ENCODE data around the gene RNF5. TPM values are rescaled to one million over a fixed set of nuclear protein-coding genes. Genes with fewer than 3 reads are reported as not detected.

RNF5 gene
- total and polyA plus RNA-seq, 9 of the 15 experiments (the other 6 are each of a cell fraction or from before 2014, with no cell fraction given) = 62.2 to 245 (median 129) TPM

GRCh38 chr6:32195902-32196681 lies 17.9 kb downstream of the RNF5 start (continued):
- TF ChIP-seq ETV6 (IDR thresholded peaks at IDR 0.05; ENCODE audit: borderline replicate concordance in 1 of 2, low read depth in 2 of 2, low read length in 1 of 2) (no peak; a peak in 2 of 4 replicates), ETV6 (CRISPR knock-in tag; IDR thresholded peaks at IDR 0.05; ENCODE audit: borderline replicate concordance) (0 out of 2 replicates have a peak, but pooled peaks have one; percentile 70), ZNF764 (CRISPR knock-in tag; IDR thresholded peaks at IDR 0.05; ENCODE audit: low read depth) (no peak), ZBTB12 (CRISPR knock-in tag; IDR thresholded peaks at IDR 0.05) (peak; percentile 97), PML (IDR thresholded peaks at IDR 0.05; ENCODE audit: low read length) (peak; percentile 93), TRIM24 (IDR thresholded peaks at IDR 0.05) (peak in 1 of 2 experiments; percentile 11; a peak in 1 of 4 replicates), ERF (CRISPR knock-in tag; IDR thresholded peaks at IDR 0.05) (peak; percentile 53; the same call in 1 of the 2 replicates), CHD7 (IDR thresholded peaks at IDR 0.05; ENCODE audit: low read depth, low read length) (no peak), SMARCC2 (IDR thresholded peaks at IDR 0.05; ENCODE audit: low read depth) (no peak), ZNF408 (CRISPR knock-in tag; IDR thresholded peaks at IDR 0.05; ENCODE audit: low read depth) (no peak), ATF3 (IDR thresholded peaks at IDR 0.05) (peak; percentile 100), ATF3 (CRISPR knock-in tag; conservative IDR thresholded peaks at IDR 0.05) (peak; percentile 89), NR2C1 (IDR thresholded peaks at IDR 0.05) (no peak; the same call in 1 of the 2 replicates), NR2C1 (tag; IDR thresholded peaks at IDR 0.05) (peak; percentile 29; the same call in 1 of the 2 replicates)

Measured in K562 (cell line).